SK-N-SH treated with all-trans-retinoic acid at 6 μM for 48 hours (cell line): ENCODE results near the gene PSMA1.

Source experiments
- ATAC-seq: fragments of 200-7000 bp; cut with Tn5 transposase; 3 replicates; pipeline ENCODE4 v1.9.1; 2020; ENCODE audit warnings: mild to moderate bottlenecking, moderate library complexity
- ARNTL ChIP-seq: fragments of 450-650 bp; formaldehyde crosslinking; IDR thresholded peaks from 2 replicates; pipeline ENCODE4 v1.5.0; 2020; ENCODE audit warnings: low read depth, mild to moderate bottlenecking, moderate library complexity, borderline replicate concordance
- BACH2 ChIP-seq: fragments of 250-450 bp; sonication (Bioruptor Pico); IDR thresholded peaks from 2 replicates; pipeline ENCODE4 v1.9.0; 2021; ENCODE audit warnings: mild to moderate bottlenecking, borderline replicate concordance
- CSDC2 ChIP-seq: fragments of 250-450 bp; sonication (Bioruptor Pico); IDR thresholded peaks from 2 replicates; pipeline ENCODE4 v1.5.0; 2020; ENCODE audit warnings: mild to moderate bottlenecking, moderate library complexity
- ESRRG ChIP-seq: fragments of 250-450 bp; sonication (Bioruptor Pico); IDR thresholded peaks from 2 replicates; pipeline ENCODE4 v1.6.1; 2021; ENCODE audit warnings: mild to moderate bottlenecking
- GLIS3 ChIP-seq: fragments of 250-450 bp; sonication (Bioruptor Pico); IDR thresholded peaks from 2 replicates; pipeline ENCODE4 v1.5.0; 2020; ENCODE audit warnings: mild to moderate bottlenecking, moderate library complexity
- ISL1 ChIP-seq: fragments of 250-450 bp; sonication (Bioruptor Pico); IDR thresholded peaks from 2 replicates; pipeline ENCODE4 v2.1.2; 2022; ENCODE audit warnings: mild to moderate bottlenecking, moderate library complexity
- OSR1 ChIP-seq: fragments of 250-450 bp; sonication (Bioruptor Pico); IDR thresholded peaks from 2 replicates; pipeline ENCODE4 v1.8.0; 2022; ENCODE audit warnings: moderate library complexity, mild to moderate bottlenecking, inconsistent platforms
- PPARA ChIP-seq: fragments of 250-450 bp; sonication (Bioruptor Pico); IDR thresholded peaks from 2 replicates; pipeline ENCODE4 v1.5.0; 2020; ENCODE audit warnings: mild to moderate bottlenecking, borderline replicate concordance
- RARB ChIP-seq: fragments of 250-450 bp; sonication (Bioruptor Pico); IDR thresholded peaks from 2 replicates; pipeline ENCODE4 v1.8.0; 2021; ENCODE audit warnings: mild to moderate bottlenecking, moderate library complexity
- SNAI2 ChIP-seq: fragments of 250-450 bp; sonication (Bioruptor Pico); IDR thresholded peaks from 2 replicates; pipeline ENCODE4 v1.5.0; 2020; ENCODE audit warnings: mild to moderate bottlenecking, moderate library complexity
- TCF4 ChIP-seq: fragments of 250-450 bp; sonication (Bioruptor Pico); IDR thresholded peaks from 2 replicates; pipeline ENCODE4 v1.8.0; 2021; ENCODE audit warnings: mild to moderate bottlenecking, moderate library complexity, borderline replicate concordance
- TOX ChIP-seq: fragments of 250-450 bp; sonication (Bioruptor Pico); IDR thresholded peaks from 2 replicates; pipeline ENCODE4 v1.8.0; 2021; ENCODE audit warnings: mild to moderate bottlenecking, moderate library complexity, borderline replicate concordance
- ZC3H10 ChIP-seq: fragments of 250-450 bp; sonication (Bioruptor Pico); IDR thresholded peaks from 2 replicates; pipeline ENCODE4 v1.5.1; 2021; ENCODE audit warnings: mild to moderate bottlenecking, moderate library complexity
- ZFP3 ChIP-seq: fragments of 250-450 bp; sonication (Bioruptor Pico); IDR thresholded peaks from 2 replicates; pipeline ENCODE4 v1.5.0; 2020; ENCODE audit warnings: mild to moderate bottlenecking, moderate library complexity
- ZFP30 ChIP-seq: fragments of 450-650 bp; formaldehyde crosslinking; IDR thresholded peaks from 2 replicates; pipeline ENCODE4 v1.5.0; 2022; ENCODE audit warnings: mild to moderate bottlenecking, moderate library complexity
- ZNF565 ChIP-seq: fragments of 450-650 bp; formaldehyde crosslinking; conservative IDR thresholded peaks from 2 replicates; pipeline ENCODE4 v1.5.0; 2020; ENCODE audit warnings: low read depth, mild to moderate bottlenecking, moderate library complexity
- ZNF70 ChIP-seq: fragments of 450-650 bp; formaldehyde crosslinking; IDR thresholded peaks from 2 replicates; pipeline ENCODE4 v1.5.0; 2020; ENCODE audit warnings: mild to moderate bottlenecking, moderate library complexity
- ZNF8 ChIP-seq: fragments of 450-650 bp; formaldehyde crosslinking; IDR thresholded peaks from 2 replicates; pipeline ENCODE4 v1.5.0; 2020; ENCODE audit warnings: mild to moderate bottlenecking, moderate library complexity
- TF ChIP-seq, protein P1 (sequence below): fragments of 250-450 bp; sonication (Bioruptor Pico); IDR thresholded peaks from 2 replicates; pipeline ENCODE4 v1.8.0; 2021; ENCODE audit warnings: low read depth, mild to moderate bottlenecking, moderate library complexity, borderline replicate concordance
- TF ChIP-seq, protein P2 (sequence below): fragments of 250-450 bp; sonication (Bioruptor Pico); IDR thresholded peaks from 2 replicates; pipeline ENCODE4 v1.5.0; 2020; ENCODE audit warnings: mild to moderate bottlenecking, moderate library complexity
- TF ChIP-seq, protein P3 (sequence below): fragments of 250-450 bp; sonication (Bioruptor Pico); IDR thresholded peaks from 2 replicates; pipeline ENCODE4 v1.5.1; 2021; ENCODE audit warnings: mild to moderate bottlenecking, moderate library complexity

PSMA1 gene

DNA sequence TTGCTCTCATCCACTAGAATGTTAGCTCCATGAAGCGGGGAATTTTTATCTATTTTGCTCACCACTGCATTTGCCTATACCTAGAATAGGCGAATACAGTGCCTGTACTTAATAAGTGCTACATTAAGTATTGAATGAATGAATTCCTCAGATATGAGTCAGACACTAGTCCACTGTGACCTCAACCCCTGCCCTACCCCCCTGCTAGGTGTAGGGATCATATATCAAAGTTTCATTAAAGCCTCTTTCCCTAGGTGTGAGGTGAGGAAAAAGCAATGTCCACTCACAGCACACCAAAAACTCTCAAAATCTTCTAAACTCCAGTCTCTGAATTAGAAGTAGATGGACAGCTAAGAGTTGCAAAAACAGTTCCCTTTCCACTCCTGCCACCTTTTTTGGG is 9.8 kb upstream of the PSMA1 start:
- TF ChIP-seq CSDC2 (CRISPR knock-in tag) (no peak), ARNTL (CRISPR knock-in tag) (no peak), ZC3H10 (CRISPR knock-in tag) (no peak), GLIS3 (CRISPR knock-in tag) (no peak), ESRRG (CRISPR knock-in tag) (no peak), RARB (no peak), ZFP30 (CRISPR knock-in tag) (no peak)
- TF ChIP-seq, protein P1, sequence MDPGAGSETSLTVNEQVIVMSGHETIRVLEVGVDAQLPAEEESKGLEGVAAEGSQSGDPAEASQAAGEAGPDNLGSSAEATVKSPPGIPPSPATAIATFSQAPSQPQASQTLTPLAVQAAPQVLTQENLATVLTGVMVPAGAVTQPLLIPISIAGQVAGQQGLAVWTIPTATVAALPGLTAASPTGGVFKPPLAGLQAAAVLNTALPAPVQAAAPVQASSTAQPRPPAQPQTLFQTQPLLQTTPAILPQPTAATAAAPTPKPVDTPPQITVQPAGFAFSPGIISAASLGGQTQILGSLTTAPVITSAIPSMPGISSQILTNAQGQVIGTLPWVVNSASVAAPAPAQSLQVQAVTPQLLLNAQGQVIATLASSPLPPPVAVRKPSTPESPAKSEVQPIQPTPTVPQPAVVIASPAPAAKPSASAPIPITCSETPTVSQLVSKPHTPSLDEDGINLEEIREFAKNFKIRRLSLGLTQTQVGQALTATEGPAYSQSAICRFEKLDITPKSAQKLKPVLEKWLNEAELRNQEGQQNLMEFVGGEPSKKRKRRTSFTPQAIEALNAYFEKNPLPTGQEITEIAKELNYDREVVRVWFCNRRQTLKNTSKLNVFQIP, result no peak
- TF ChIP-seq, protein P2, sequence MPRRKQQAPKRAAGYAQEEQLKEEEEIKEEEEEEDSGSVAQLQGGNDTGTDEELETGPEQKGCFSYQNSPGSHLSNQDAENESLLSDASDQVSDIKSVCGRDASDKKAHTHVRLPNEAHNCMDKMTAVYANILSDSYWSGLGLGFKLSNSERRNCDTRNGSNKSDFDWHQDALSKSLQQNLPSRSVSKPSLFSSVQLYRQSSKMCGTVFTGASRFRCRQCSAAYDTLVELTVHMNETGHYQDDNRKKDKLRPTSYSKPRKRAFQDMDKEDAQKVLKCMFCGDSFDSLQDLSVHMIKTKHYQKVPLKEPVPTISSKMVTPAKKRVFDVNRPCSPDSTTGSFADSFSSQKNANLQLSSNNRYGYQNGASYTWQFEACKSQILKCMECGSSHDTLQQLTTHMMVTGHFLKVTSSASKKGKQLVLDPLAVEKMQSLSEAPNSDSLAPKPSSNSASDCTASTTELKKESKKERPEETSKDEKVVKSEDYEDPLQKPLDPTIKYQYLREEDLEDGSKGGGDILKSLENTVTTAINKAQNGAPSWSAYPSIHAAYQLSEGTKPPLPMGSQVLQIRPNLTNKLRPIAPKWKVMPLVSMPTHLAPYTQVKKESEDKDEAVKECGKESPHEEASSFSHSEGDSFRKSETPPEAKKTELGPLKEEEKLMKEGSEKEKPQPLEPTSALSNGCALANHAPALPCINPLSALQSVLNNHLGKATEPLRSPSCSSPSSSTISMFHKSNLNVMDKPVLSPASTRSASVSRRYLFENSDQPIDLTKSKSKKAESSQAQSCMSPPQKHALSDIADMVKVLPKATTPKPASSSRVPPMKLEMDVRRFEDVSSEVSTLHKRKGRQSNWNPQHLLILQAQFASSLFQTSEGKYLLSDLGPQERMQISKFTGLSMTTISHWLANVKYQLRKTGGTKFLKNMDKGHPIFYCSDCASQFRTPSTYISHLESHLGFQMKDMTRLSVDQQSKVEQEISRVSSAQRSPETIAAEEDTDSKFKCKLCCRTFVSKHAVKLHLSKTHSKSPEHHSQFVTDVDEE (CRISPR knock-in tag), result no peak
- ATAC-seq, result peak; percentile 26; the same call in 1 of the 3 replicates

DNA sequence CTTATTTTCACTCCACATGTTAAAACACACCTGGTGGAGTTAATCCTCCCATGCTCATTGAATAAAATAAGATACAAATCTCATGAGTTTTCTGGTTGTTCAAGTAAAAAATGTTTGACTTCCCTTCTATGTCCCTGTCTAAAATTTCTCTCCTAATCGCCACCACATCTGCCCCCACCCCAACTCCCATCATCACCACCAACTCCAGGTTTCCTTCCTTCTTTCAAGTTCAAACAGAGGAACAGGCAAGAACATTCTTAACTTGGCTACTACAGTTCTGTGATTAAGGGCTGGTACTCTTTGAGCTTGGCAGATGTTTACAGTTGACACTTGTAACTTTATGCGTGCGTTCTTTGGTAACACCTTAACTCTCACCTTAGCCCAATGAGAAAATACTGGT is 9.1 kb upstream of the PSMA1 start:
- TF ChIP-seq BACH2 (CRISPR knock-in tag) (no peak), CSDC2 (CRISPR knock-in tag) (no peak), ARNTL (CRISPR knock-in tag) (no peak), ZFP3 (CRISPR knock-in tag) (no peak), ZFP30 (CRISPR knock-in tag) (no peak), SNAI2 (CRISPR knock-in tag) (no peak), PPARA (no peak), TCF4 (CRISPR knock-in tag) (no peak), ZC3H10 (CRISPR knock-in tag) (no peak), GLIS3 (CRISPR knock-in tag) (no peak), OSR1 (CRISPR knock-in tag) (no peak), ZNF565 (no peak), RARB (no peak), ISL1 (CRISPR knock-in tag) (no peak), ZNF70 (CRISPR knock-in tag) (no peak), ESRRG (CRISPR knock-in tag) (no peak)
- TF ChIP-seq, protein P3, sequence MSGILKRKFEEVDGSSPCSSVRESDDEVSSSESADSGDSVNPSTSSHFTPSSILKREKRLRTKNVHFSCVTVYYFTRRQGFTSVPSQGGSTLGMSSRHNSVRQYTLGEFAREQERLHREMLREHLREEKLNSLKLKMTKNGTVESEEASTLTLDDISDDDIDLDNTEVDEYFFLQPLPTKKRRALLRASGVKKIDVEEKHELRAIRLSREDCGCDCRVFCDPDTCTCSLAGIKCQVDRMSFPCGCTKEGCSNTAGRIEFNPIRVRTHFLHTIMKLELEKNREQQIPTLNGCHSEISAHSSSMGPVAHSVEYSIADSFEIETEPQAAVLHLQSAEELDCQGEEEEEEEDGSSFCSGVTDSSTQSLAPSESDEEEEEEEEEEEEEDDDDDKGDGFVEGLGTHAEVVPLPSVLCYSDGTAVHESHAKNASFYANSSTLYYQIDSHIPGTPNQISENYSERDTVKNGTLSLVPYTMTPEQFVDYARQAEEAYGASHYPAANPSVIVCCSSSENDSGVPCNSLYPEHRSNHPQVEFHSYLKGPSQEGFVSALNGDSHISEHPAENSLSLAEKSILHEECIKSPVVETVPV (CRISPR knock-in tag), result no peak
- TF ChIP-seq, protein P1, result no peak
- no peak for ATAC-seq

DNA sequence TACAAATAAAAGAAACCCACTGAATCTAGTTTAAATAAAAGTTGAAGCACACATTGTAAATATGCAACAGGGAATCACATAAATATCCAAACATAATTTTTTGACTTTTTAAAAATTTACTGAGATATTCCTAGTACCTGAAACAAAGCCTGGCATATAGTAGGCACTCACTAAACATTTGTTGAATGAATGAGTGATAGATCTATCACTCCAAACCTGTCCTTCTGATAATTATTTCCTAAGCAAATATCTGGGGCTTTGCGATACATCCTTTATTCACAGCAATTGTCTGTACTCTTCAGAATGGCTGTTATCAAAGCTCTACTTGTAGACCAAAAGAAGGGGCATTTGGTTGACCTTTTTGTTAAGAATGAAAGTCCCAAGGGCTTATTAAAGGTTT is 2.6 kb upstream of the PSMA1 start:
- TF ChIP-seq, protein P1, result no peak
- TF ChIP-seq OSR1 (CRISPR knock-in tag) (no peak), TCF4 (CRISPR knock-in tag) (no peak), PPARA (no peak), SNAI2 (CRISPR knock-in tag) (no peak), TOX (CRISPR knock-in tag) (no peak), ZFP3 (CRISPR knock-in tag) (no peak), GLIS3 (CRISPR knock-in tag) (no peak), CSDC2 (CRISPR knock-in tag) (no peak), ZNF8 (CRISPR knock-in tag) (no peak)
- TF ChIP-seq, protein P2 (CRISPR knock-in tag), result no peak

More for the DNA sequence above, 2.6 kb upstream of the PSMA1 start:
- no peak for ATAC-seq
